Medulla oblongata (tissue), 1 donor: ENCODE data around the gene OLR1.
A peak's percentile ranks its signal among the peaks of the same experiment; 100 is the strongest.
"Not testable (repeated sequence)": the region's sequence is repeated elsewhere in the genome, so short reads cannot be mapped to it uniquely, and the experiment has no call there.

Source experiments
- DNase-seq: peaks from one replicate; pipeline ENCODE4 v3.0.0-alpha.2; 2015; ENCODE audit errors: extremely low spot score

The OLR1 gene

DNA sequence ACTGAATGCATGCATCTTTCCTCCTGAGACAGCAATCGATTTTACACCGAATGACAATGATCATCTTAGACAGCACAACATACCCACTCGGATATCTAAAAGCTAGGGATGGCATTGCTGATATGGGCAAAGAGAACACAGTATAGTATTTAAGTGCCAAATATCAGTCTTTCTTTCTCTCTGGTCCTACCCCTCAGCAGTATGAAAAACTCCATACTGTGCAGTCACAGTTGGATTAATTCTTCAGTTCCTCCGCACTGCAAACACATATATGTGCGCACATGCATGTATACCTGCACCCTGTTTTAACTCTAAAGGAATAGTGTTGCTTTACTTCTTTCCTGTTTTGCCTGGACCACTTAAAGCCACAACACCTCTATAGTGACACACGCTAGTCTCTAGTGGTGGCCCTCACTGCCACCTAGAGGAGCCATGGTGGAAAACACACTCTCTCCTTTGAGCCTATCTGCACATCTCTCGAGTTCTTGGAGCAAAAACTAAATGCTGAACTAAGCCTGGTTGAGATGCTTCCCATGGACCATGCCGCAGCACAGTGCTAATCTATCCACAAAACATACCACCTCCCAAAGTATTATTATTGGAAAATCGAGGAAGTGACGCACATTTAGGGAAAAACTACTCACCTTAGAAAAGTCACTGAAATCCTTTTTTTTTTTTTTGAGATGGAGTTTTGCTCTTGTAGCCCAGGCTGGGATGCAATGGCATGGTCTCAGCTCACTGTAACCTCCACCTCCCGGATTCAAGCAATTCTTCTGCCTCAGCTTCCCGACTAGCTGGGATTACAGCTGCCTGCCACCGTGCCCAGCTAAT lies 18.8 kb upstream of the OLR1 start:
- DNase-seq: peak; percentile 91

DNA sequence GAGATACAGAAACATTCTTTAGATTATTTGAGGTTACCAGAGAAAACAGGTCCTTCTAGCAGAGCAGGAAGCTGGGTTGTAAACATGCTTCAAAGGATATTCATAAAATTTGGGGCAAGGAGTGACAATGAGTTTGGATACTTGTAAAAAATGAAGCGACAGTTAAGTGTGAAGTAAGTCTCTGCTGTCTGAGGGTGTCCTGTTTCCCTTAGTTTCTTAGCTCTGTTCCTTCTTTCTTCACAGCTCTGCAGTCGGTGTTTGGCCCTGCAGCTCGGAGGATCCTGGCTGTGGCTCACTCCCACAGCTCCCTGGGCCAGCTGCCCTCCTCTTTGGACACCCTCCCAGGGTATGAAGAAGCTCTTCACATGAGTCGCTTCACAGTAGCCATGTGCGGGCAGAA lies 17.7 kb upstream of the OLR1 start:
- DNase-seq: peak; percentile 74

DNA sequence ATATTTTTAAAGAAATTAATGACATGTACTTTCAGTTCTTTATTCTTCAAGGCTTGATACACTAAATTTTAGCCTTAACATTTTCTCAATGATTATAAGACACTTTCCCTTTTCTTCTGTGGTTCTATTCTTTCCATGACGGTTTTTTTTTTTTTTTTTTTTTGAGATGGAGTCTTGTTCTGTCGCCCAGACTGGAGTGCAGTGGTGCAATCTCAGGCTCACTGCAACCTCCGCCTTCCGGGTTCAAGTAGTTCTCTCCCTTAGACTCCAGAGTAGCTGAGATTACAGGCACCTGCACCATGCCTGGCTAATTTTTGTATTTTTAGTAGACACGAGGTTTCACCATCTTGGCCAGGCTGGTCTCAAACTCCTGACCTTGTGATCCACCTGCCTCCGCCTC lies 15.0 kb upstream of the OLR1 start:
- not testable (repeated sequence) for DNase-seq

DNA sequence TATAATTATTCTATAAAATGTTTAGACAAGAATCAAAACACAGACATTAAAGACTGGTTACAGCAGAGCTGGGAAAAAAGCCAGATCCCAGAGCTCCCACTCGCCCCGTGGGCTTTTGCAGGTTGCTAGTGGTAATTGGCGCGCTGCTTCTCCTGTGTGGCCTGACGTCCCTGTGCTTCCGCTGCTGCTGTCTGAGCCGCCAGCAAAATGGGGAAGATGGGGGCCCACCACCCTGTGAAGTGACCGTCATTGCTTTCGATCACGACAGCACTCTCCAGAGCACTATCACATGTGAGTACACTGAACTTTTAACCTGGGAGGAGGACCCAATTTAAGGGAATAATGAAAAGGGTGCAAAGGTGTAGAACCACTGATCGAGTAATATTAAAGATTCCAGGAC lies 14.4 kb upstream of the OLR1 start:
- DNase-seq: peak; percentile 85

DNA sequence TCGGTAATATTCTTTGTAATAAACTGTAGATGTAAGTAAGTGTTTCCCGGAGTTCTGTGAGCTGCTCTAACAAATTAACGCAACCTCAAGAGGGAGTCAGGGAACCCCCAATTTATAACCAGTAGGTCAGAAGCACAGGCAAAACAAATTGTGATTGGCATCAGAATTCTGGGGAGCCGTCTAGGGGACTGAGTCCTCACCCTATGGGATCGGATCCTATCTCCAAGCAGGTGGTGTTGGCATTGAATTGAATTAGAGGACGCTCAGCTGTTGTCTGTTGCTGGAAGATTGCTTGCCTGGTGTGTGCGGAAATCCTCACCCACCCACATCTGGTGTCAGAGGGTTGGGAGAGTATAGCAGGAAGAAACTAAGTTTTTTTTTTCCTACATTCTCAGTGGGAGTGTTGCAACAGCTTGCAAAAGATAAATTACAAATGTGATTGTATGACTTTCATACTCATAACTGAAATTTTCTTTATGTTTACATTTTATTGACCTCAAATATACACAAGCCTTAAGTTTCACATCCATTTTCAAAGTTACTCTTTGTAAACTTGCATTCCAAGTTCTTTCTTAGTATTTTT lies 12.4 kb upstream of the OLR1 start:
- no peak for DNase-seq

DNA sequence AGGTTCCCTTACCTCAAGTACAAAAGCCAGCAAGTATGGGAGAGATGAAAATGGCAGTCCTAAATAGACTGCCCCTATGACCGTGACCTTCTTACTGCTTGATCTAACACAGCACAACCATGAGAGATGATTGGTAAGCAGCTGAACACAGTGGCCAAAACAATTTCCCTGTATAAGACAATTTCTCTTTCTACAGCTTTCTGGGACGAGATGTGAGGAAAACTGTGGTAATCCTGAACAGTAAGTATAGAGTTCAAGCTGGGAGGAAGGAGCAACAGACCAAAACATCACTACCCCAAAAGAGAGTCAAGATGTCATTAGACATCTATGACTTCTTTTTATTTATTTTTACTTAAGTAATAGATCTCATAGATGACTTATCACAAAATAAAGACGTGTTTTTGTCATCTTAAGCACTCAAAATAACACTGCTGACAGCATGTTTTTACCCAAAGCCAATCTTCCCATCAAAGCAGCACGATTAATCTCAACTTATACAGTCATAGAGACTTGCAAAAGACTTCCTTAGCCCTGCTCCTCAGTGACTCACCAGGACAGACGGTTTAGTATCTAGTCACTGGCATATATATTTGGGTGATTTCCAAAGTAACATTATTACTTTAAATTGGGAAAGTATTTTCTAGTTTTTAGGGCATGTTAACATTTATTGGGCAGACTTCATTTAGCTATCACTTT lies 10.6 kb upstream of the OLR1 start:
- DNase-seq: no peak

DNA sequence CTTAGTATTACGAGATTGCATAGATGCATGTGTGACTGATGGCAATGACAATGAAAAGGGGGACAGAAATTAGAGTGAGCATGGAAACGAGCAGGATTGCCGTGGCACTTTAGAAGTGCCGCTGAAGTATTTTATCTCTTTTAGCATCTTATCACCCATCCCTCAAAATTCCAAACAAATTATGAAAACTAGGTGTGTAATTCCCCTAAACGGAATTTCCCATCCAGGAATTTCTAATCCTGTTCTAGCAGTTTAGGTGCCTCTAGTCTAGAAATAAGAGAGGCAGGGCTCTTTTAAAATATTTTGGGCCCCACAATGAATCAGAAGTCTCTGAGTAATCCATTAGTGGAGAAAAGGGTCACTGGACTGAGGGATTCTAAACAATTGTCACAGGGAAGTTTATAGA lies 7.8 kb upstream of the OLR1 start:
- DNase-seq: no peak

DNA sequence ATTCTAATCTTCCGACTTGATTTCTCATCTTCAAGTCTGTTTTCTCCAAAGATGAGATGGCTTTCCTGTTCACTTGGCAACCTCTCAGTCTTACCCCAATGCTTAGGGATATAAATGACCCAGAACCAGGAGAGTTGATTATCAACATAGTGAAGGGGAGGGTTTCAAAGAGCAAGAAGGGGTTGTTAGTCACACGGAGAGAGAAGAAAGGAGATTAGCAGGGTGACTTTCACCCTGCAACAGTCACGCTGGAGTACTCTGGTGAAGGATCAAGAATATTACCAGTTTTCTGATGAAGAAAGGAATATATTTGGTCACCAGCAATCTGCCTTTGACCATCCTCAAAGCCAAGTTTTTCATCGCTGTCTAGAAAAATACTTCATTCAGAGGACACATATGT lies 6.9 kb upstream of the OLR1 start, which contains the start of gene TMEM52B:
Gene TMEM52B, plus strand, starts transcription at position 212 of the 400 bp plus-strand sequence. CDS start 543 bp downstream, outside the sequence.
- no peak for DNase-seq

DNA sequence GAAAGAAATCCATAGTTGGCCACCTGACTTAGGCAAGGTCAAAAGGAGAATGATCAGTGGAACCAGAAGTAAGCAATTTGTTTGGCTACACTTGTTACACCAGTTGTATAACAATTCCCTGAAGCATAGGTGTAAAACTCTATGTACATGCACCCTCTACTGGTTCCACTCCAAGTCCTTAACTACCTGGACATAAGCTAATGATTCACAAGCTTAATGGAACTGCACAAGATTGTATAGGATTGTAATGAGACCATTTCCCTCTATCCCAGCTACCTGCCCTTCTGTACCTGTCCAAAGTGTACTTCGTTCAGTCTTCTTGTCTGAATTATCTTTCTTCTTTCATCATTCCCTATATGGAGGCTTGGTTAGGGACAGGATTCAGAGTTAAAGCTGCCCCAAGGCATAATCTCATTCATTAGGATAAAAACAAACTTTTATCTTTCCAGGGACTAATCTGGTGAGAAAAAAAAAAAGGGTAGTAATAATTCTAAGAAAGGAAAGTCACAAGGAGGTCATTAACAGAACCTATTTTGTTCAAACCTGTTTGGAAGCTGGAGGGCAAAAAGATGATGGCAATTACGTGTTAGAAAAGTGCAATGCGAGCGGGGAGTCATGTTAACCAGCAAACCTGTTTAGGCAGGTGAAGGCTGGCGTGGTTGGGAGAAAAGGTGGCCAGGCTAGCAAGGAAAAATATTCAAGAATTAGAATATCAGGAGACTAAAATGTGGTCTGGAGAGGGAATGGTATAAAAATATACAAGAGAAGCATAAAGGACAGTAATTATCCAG lies 4.1 kb upstream of the OLR1 start:
- DNase-seq: no peak

DNA sequence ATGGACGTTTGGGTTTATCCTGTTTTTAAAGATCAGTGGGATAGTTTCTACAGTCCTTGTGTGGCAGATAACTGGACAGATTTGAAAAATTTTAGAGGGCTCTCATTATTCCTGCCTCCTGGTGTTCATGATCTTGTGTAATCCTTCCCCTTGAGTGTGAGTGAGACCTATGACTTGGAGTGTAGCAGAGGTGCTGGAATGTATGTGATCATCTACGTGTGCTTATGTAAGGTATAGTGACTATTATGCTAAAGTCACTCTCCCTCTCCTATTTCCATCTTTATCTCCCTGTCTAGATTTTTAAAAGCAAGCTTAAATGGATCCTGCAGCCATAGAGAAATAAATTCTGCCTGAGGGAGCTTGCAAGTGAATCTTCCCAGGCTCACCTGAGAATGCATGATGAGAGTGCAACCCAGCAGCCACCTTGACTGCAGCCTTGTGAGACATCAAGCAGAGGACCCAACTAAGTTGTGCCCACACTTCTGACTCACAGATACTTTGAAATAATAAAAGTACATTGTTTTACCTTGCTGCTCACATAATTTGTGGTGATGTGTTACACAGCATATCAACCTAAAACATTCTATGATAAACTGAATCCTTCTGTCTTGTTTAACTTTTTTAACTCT lies 3.2 kb upstream of the OLR1 start:
- DNase-seq: no peak

DNA sequence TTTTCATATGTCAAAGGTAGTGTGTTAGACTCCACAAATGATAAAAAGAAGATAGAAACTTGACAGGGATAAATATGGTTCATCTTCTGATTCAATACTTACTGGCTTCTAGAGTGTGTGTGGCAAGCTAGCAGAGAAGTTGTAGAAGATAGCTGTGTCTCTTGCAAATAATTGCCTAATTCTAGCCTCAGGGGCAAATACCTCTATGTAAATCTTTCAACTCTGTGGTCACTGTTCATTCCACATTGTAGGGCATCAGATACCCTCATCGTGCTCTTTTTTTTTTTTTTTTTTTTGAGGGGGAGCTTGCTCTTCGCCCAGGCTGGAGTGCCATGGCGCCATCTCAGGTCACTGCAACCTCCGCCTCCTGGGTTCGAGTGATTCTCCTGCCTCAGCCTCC lies 1.7 kb downstream of the OLR1 start:
- DNase-seq: no peak

DNA sequence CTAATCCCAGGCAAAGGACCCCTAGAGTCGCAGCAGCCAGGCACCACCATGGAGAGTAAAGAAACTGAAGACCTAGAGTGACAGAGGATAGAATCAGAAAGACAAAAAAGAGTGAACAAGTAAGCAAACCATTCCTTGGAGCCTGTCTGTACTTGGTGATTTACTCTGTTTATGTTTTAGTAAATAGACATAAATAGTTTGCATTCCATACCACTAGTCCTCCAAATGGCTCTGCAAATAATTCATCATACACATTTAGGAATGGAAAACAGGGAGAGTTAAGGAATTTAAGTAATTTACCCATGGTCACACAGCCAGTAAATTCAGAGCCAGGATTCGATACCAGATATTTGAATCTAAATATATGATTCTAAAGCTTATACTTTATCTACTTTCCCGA lies 2.8 kb downstream of the OLR1 start:
- DNase-seq: no peak

DNA sequence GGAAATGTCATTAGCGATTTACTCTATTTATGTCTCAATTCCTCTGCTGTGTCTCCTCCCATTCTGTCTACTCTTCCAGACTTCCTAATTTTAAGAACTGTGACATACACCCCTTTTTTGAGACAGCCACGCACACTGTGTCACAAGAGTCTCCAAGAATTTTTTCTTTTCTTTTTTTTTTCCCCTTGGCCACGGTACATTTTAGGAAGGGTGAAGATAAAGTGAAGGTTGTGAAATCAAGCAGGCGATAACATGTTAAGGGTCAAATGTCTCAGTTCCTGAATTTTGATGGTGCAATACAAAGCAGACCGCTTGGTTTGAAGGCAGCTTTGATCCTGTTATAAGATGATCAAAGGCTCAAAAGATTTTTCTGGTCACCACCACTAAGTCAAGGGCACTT lies 4.3 kb downstream of the OLR1 start:
- peak; percentile 83 for DNase-seq

DNA sequence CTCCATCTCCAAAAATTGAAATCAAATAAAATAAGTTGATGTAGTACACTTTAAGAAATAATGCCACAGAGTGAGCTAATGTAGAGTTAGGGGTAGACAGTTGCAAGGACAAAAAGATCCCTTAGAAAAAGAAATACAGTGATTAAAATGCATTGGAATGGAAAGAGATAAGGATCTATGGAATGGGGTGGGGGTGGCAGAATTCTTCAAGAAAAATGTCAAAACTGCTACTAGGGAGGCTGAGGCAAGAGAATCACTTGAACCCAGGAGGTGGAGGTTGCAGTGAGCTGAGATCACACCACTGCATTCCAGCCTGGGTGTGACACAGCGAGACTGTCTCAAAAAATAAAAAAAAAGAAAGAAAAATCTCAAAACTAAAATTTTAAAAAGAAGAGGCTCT lies 6.5 kb downstream of the OLR1 start:
- DNase-seq: no peak

DNA sequence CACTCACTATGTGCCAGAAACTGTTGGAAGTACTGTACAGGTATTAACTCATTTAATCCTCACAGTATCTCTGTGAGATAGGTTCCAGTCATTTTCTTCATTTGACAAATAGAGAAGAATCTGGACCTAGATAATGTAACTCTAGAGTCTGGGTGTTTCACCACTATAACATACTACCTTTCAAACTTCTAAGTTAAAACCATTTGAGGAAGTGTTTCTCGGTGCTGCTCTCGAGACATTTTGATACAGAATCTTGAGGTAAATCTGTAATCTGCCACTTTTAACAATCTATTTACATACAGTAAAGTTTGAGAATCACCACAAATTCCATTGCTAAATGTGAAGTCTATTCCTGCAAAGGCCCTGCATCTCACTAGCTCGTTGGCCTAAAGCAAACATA lies 8.8 kb downstream of the OLR1 start:
- no peak for DNase-seq

DNA sequence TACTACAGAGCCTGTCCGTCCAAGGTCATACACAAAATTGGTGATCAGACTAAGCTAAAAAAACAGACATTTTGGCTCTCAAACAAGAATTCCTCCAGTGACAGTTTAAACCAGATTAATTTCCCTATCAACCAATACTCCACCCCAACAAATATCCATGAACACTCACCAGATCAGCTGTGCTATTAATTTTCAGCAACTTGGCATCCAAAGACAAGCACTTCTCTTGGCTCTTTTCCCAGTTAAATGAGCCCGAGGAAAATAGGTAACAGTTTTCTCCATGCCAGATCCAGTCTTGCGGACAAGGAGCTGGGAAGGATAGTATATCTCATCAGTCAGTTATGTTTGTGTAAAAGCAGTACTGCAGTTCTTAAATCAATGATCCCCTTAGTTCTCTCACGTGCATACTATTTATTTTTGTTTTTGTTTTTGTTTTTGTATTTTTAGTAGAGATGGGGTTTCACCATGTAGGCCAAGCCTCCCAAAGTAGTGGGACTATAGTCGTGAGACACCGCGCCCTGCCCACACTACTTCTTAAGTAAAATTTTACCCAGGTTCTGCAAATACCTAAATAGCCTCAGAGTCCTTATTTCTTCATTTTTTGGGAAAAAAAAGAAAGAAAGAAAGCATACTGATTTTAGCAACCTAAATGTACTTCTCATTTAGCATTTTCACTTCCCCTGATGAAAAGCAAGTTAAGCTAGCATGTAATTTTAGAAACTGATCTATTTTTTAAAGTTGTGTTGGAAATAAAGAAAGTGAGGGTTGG lies 11.1 kb downstream of the OLR1 start:
- DNase-seq: peak; percentile 64

DNA sequence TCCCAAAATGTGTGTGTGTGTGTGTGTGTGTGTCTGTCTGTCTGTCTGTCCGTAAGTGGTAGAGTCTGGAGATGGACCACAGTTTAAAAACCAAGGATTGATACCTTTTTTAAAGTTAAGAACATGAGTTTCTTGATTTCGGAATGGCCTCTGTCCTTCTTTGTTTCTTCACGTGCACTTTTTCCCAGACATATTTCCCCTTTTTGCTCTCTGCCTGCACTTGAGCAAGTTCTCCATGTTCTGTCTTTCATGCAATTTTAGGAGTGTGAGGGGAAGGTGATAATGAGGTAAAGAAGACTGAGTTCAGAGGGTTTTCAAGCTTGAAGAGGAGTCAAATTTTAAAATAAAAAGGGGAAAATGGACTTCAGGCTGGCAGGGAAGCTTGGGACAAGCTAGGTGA lies 12.7 kb downstream of the OLR1 start:
- DNase-seq: no peak

DNA sequence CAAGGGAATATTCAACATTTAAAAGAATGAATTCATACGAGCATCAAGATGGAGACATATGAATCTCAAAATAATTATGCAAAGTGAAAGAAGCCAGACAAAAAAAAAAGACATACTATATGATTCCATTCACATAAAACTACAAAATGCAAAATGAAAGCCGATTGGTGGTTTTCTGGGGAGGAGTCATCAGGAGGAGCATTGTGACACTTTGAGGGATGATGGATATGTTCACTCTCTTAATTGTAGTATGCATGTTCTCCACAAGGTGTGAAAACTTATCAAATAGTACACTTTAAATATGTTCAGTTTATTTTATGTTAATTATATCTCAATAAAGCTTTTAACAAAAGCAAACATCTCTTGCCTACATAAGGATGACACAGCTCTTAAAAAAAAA lies 13.5 kb downstream of the OLR1 start:
- no peak for DNase-seq

DNA sequence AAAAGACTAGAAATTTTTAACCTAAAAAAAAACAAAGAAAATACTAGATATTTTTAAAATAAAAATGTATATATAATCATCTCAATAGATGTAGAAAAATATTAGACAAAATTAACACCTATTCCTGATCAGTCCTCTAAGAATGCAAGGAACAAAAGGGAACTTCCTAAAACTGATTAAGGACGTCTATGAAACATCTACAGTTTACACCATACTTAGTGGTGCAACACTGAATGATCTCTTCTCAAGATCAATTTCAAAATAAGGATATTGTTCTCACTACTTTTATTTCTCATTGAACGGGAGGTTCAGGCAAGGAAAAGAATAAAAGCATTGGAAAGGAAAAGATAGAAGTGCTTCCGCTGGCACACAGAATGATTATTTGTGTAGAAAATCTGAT lies 16.0 kb downstream of the OLR1 start:
- DNase-seq: no peak

DNA sequence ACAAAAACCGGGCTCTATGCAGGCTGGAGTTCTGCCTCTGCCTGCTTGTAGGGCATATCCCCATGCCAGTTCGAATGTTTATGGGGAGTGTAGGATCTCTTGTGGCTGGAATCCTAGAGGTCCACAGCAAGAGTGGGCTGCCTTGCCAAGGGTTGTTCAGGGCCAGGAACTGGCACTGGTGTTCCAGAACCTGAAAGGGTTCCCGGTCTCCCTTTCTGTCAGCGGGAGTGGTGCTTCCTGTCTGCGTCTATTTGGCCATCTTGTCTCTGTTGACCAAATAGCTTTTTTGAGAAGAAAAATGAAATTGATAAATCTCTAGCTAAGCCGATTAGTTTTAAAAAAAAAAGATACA lies 17.8 kb downstream of the OLR1 start:
- DNase-seq: no peak
